WTC11 (cell line): ENCODE measurements around the gene DISP3. TPM values are rescaled to one million over a fixed set of nuclear protein-coding genes. Genes with fewer than 3 reads are reported as not detected.

ENCODE experiments used
- ATAC-seq: fragments of 200-7000 bp; cut with Tn5 transposase; 2 replicates; pipeline ENCODE4 v1.10.0; 2021; ENCODE audit warnings: mild to moderate bottlenecking, moderate library complexity
- CTCF ChIA-PET: fragments of 300-600 bp; sonication (Branson Sonifier 250); formaldehyde crosslinking; loops from one replicate; lab custom pipeline; 2021; ENCODE audit warnings: antibody characterized with exemption; lab: Charles Lee
- POLR2A ChIA-PET: fragments of 350-600 bp; sonication (Branson Sonifier 250); formaldehyde crosslinking; loops from one replicate; lab custom pipeline; 2021; ENCODE audit warnings: antibody characterized with exemption; lab: Charles Lee
- DNase-seq: peaks from one replicate; pipeline ENCODE4 v3.0.0; 2021; ENCODE audit warnings: low spot score
- H3K27ac Mint-ChIP-seq: 2 replicates; pipeline ENCODE4 v1.8.0; 2021; ENCODE audit warnings: mixed read lengths
- H3K27me3 Mint-ChIP-seq: 2 replicates; pipeline ENCODE4 v1.8.0; 2021; ENCODE audit warnings: low read depth, mild to moderate bottlenecking, moderate library complexity, mixed read lengths
- H3K36me3 Mint-ChIP-seq: 2 replicates; pipeline ENCODE4 v1.8.0; 2021; ENCODE audit warnings: mixed read lengths
- H3K4me1 Mint-ChIP-seq: 2 replicates; pipeline ENCODE4 v1.8.0; 2022; ENCODE audit warnings: mixed read lengths
- H3K4me3 Mint-ChIP-seq: 2 replicates; pipeline ENCODE4 v1.8.0; 2021; ENCODE audit warnings: mild to moderate bottlenecking, moderate library complexity, mixed read lengths
- H3K9me3 Mint-ChIP-seq: 2 replicates; pipeline ENCODE4 v1.8.0; 2021; ENCODE audit warnings: mixed read lengths
- CBFB ChIP-seq: sonication (generic); formaldehyde crosslinking; IDR thresholded peaks from 2 replicates; pipeline ENCODE4 v1.8.1; 2022; ENCODE audit warnings: mild to moderate bottlenecking, low read depth, missing genetic modification reagents
- ETV6 ChIP-seq: sonication (generic); formaldehyde crosslinking; IDR thresholded peaks from 2 replicates; pipeline ENCODE4 v1.8.1; 2022; ENCODE audit warnings: mild to moderate bottlenecking, missing genetic modification reagents
- FOXJ3 ChIP-seq: sonication (generic); formaldehyde crosslinking; IDR thresholded peaks from 2 replicates; pipeline ENCODE4 v1.9.0; 2021; ENCODE audit warnings: missing genetic modification reagents, mild to moderate bottlenecking, borderline replicate concordance
- FOXP1 ChIP-seq: sonication (generic); formaldehyde crosslinking; IDR thresholded peaks from 2 replicates; pipeline ENCODE4 v1.8.0; 2022; ENCODE audit warnings: missing genetic modification reagents, mild to moderate bottlenecking, moderate library complexity, borderline replicate concordance
- NFE2L1 ChIP-seq: sonication (generic); formaldehyde crosslinking; IDR thresholded peaks from 2 replicates; pipeline ENCODE4 v1.8.1; 2023; ENCODE audit warnings: missing genetic modification reagents
- NFYB ChIP-seq: sonication (generic); formaldehyde crosslinking; conservative IDR thresholded peaks from 2 replicates; pipeline ENCODE4 v1.8.0; 2022; ENCODE audit warnings: low read depth, missing genetic modification reagents
- NR2C2 ChIP-seq: sonication (generic); formaldehyde crosslinking; IDR thresholded peaks from 2 replicates; pipeline ENCODE4 v1.8.0; 2022; ENCODE audit warnings: mild to moderate bottlenecking, missing genetic modification reagents
- NR3C1 ChIP-seq: sonication (generic); formaldehyde crosslinking; conservative IDR thresholded peaks from 2 replicates; pipeline ENCODE4 v1.8.1; 2023; ENCODE audit warnings: low read depth, mild to moderate bottlenecking, missing genetic modification reagents
- OVOL2 ChIP-seq: fragments of 250-450 bp; sonication (Bioruptor Pico); IDR thresholded peaks from 2 replicates; pipeline ENCODE4 v1.9.0; 2021; ENCODE audit warnings: mild to moderate bottlenecking, borderline replicate concordance
- RORB ChIP-seq: fragments of 250-450 bp; sonication (Bioruptor Pico); IDR thresholded peaks from 2 replicates; pipeline ENCODE4 v1.9.0; 2021; ENCODE audit warnings: mild to moderate bottlenecking
- ZBTB21 ChIP-seq: sonication (generic); formaldehyde crosslinking; IDR thresholded peaks from 2 replicates; pipeline ENCODE4 v1.8.1; 2023; ENCODE audit warnings: mild to moderate bottlenecking, missing genetic modification reagents, borderline replicate concordance
- total RNA-seq: library from RNA; stranded (reverse); gene quantifications from 3 replicates; pipeline ENCODE4 v1.2.3, GENCODE V29; 2021
- TF ChIP-seq, protein P1 (sequence below): sonication (generic); formaldehyde crosslinking; IDR thresholded peaks from 2 replicates; pipeline ENCODE4 v1.8.0; 2023; ENCODE audit warnings: mild to moderate bottlenecking, missing genetic modification reagents
- TF ChIP-seq, protein P2 (sequence below): sonication (generic); formaldehyde crosslinking; IDR thresholded peaks from 2 replicates; pipeline ENCODE4 v1.8.1; 2022; ENCODE audit warnings: mild to moderate bottlenecking, moderate library complexity, missing genetic modification reagents
- TF ChIP-seq, protein P3 (sequence below): sonication (generic); formaldehyde crosslinking; conservative IDR thresholded peaks from 2 replicates; pipeline ENCODE4 v1.8.1; 2022; ENCODE audit warnings: mild to moderate bottlenecking, missing genetic modification reagents
- TF ChIP-seq, protein P4 (sequence below): sonication (generic); formaldehyde crosslinking; IDR thresholded peaks from 2 replicates; pipeline ENCODE4 v1.8.0; 2022; ENCODE audit warnings: mild to moderate bottlenecking, missing genetic modification reagents
- TF ChIP-seq, protein P5 (sequence below): sonication (generic); formaldehyde crosslinking; IDR thresholded peaks from 2 replicates; pipeline ENCODE4 v1.8.0; 2023; ENCODE audit warnings: missing genetic modification reagents, mild to moderate bottlenecking, borderline replicate concordance
- TF ChIP-seq, protein P6 (sequence below): sonication (generic); formaldehyde crosslinking; IDR thresholded peaks from 2 replicates; pipeline ENCODE4 v1.8.1; 2023; ENCODE audit warnings: mild to moderate bottlenecking, missing genetic modification reagents

Gene DISP3
- total RNA-seq, 1 experiment from 2014 or later = 6.0 TPM

DNA sequence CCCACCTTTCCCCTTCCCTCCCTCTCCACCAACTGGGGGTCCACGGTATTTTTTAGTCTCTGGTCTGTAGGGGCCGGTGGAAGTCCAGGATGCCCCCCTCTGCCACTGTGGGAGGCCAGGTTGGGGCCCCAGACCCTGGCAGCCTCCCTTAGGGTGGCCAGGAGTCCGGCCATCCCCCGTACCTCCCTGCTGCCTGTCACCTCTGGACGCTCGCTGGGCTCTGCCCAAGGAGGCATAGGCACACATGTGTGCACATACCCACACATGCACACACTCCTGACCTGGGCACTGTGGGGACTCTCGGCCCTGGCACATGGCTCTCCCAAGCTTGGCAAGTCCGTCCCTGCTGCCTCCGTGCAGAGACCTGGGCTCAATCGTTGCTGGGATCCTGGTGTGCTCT is 53.0 kb downstream of the DISP3 start (continued):
- TF ChIP-seq, protein P1, sequence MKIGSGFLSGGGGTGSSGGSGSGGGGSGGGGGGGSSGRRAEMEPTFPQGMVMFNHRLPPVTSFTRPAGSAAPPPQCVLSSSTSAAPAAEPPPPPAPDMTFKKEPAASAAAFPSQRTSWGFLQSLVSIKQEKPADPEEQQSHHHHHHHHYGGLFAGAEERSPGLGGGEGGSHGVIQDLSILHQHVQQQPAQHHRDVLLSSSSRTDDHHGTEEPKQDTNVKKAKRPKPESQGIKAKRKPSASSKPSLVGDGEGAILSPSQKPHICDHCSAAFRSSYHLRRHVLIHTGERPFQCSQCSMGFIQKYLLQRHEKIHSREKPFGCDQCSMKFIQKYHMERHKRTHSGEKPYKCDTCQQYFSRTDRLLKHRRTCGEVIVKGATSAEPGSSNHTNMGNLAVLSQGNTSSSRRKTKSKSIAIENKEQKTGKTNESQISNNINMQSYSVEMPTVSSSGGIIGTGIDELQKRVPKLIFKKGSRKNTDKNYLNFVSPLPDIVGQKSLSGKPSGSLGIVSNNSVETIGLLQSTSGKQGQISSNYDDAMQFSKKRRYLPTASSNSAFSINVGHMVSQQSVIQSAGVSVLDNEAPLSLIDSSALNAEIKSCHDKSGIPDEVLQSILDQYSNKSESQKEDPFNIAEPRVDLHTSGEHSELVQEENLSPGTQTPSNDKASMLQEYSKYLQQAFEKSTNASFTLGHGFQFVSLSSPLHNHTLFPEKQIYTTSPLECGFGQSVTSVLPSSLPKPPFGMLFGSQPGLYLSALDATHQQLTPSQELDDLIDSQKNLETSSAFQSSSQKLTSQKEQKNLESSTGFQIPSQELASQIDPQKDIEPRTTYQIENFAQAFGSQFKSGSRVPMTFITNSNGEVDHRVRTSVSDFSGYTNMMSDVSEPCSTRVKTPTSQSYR (CRISPR knock-in tag) = no peak
- TF ChIP-seq, protein P2, sequence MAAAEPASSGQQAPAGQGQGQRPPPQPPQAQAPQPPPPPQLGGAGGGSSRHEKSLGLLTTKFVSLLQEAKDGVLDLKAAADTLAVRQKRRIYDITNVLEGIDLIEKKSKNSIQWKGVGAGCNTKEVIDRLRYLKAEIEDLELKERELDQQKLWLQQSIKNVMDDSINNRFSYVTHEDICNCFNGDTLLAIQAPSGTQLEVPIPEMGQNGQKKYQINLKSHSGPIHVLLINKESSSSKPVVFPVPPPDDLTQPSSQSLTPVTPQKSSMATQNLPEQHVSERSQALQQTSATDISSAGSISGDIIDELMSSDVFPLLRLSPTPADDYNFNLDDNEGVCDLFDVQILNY (CRISPR knock-in tag) = no peak
- no peak for TF ChIP-seq ETV6 (CRISPR knock-in tag)
- no peak for TF ChIP-seq CBFB (CRISPR knock-in tag)
- TF ChIP-seq, all 79 proteins: peak for 0

DNA sequence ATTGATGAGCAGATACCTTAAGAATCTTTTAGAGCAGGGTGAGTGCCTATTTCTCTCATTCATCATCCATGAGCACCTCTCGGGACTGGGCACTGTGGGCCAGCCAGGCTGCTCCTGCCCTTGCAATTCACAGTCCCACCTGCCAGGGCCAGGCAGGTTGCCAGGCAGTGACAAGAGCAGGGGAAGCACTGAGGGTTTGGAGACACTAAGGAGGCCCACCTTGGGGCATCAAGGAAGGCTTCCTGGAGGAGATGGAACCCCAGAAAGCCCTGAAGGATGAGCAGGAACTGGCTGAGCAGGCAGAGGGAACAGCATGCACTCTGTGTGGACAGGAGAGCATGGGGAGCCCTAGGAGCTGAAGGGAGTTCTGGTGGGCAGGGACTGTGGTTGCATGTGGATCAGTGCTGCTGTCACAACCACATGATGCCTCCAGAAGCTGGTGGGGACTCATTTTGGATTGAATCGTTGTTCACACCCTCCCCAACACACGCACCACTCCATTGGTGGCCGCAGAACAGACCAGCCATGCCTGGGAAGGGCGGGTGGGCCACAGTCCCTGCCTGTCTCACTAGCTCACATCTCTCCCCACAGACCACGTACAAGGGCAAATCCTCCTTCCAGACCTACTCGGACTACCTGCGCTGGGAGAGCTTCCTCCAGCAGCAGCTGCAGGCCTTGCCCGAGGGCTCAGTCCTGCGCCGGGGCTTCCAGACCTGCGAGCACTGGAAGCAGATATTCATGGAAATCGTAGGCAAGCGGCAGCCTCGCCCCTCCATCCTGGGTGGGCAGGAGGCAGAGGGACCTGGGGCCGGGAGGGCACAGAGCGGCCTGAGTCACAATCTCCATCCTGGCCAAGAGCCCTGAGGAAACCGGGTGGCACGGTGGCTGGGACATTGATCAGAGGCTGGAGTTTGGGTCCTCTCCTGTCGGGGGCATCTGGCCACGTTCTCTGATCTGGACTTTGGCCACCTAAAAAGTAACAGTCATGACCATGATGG is 55.1 kb downstream of the DISP3 start:
- ChIA-PET CTCF (no interaction called here), POLR2A (no interaction called here)
- no peak overlapping the region for H3K27ac Mint-ChIP-seq
- peaks cover 10% of the 10 kb centered on the region for H3K4me1 Mint-ChIP-seq
- H3K27me3 Mint-ChIP-seq = no peaks in the 10 kb centered on the region
- no peak overlapping the region for H3K4me3 Mint-ChIP-seq
- DNase-seq = peak; percentile 6
- H3K9me3 Mint-ChIP-seq = no peaks in the 10 kb centered on the region
- TF ChIP-seq NFE2L1 (CRISPR knock-in tag) (no peak), FOXP1 (CRISPR knock-in tag) (no peak), RORB (CRISPR knock-in tag) (no peak), NR3C1 (CRISPR knock-in tag) (no peak), NR2C2 (CRISPR knock-in tag) (no peak), ZBTB21 (CRISPR knock-in tag) (no peak), FOXJ3 (CRISPR knock-in tag) (no peak), OVOL2 (CRISPR knock-in tag) (no peak), NFYB (CRISPR knock-in tag) (no peak)
- TF ChIP-seq, protein P3, sequence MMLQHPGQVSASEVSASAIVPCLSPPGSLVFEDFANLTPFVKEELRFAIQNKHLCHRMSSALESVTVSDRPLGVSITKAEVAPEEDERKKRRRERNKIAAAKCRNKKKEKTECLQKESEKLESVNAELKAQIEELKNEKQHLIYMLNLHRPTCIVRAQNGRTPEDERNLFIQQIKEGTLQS (CRISPR knock-in tag) = no peak
- TF ChIP-seq, protein P4, sequence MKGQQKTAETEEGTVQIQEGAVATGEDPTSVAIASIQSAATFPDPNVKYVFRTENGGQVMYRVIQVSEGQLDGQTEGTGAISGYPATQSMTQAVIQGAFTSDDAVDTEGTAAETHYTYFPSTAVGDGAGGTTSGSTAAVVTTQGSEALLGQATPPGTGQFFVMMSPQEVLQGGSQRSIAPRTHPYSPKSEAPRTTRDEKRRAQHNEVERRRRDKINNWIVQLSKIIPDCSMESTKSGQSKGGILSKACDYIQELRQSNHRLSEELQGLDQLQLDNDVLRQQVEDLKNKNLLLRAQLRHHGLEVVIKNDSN (CRISPR knock-in tag) = no peak
- TF ChIP-seq, protein P5, sequence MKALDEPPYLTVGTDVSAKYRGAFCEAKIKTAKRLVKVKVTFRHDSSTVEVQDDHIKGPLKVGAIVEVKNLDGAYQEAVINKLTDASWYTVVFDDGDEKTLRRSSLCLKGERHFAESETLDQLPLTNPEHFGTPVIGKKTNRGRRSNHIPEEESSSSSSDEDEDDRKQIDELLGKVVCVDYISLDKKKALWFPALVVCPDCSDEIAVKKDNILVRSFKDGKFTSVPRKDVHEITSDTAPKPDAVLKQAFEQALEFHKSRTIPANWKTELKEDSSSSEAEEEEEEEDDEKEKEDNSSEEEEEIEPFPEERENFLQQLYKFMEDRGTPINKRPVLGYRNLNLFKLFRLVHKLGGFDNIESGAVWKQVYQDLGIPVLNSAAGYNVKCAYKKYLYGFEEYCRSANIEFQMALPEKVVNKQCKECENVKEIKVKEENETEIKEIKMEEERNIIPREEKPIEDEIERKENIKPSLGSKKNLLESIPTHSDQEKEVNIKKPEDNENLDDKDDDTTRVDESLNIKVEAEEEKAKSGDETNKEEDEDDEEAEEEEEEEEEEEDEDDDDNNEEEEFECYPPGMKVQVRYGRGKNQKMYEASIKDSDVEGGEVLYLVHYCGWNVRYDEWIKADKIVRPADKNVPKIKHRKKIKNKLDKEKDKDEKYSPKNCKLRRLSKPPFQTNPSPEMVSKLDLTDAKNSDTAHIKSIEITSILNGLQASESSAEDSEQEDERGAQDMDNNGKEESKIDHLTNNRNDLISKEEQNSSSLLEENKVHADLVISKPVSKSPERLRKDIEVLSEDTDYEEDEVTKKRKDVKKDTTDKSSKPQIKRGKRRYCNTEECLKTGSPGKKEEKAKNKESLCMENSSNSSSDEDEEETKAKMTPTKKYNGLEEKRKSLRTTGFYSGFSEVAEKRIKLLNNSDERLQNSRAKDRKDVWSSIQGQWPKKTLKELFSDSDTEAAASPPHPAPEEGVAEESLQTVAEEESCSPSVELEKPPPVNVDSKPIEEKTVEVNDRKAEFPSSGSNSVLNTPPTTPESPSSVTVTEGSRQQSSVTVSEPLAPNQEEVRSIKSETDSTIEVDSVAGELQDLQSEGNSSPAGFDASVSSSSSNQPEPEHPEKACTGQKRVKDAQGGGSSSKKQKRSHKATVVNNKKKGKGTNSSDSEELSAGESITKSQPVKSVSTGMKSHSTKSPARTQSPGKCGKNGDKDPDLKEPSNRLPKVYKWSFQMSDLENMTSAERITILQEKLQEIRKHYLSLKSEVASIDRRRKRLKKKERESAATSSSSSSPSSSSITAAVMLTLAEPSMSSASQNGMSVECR = no peak
- TF ChIP-seq, protein P6, sequence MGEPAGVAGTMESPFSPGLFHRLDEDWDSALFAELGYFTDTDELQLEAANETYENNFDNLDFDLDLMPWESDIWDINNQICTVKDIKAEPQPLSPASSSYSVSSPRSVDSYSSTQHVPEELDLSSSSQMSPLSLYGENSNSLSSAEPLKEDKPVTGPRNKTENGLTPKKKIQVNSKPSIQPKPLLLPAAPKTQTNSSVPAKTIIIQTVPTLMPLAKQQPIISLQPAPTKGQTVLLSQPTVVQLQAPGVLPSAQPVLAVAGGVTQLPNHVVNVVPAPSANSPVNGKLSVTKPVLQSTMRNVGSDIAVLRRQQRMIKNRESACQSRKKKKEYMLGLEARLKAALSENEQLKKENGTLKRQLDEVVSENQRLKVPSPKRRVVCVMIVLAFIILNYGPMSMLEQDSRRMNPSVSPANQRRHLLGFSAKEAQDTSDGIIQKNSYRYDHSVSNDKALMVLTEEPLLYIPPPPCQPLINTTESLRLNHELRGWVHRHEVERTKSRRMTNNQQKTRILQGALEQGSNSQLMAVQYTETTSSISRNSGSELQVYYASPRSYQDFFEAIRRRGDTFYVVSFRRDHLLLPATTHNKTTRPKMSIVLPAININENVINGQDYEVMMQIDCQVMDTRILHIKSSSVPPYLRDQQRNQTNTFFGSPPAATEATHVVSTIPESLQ (CRISPR knock-in tag) = no peak
- TF ChIP-seq, protein P1 (CRISPR knock-in tag) = no peak
- no peak for ATAC-seq
- H3K36me3 Mint-ChIP-seq = no peaks in the 10 kb centered on the region
